AG04449 (cell line): ENCODE measurements around the gene DNAH5.

ENCODE experiments used
- CTCF ChIA-PET: fragments of 350-600 bp; formaldehyde crosslinking; extraction: SDS; loops from one replicate; lab custom pipeline; 2021; ENCODE audit warnings: antibody characterized with exemption; lab: Yijun Ruan, JAX
- POLR2A ChIA-PET: fragments of 400-600, 350-600 bp; formaldehyde crosslinking; extraction: SDS; loops from one replicate; lab custom pipeline; 2020; ENCODE audit warnings: antibody characterized with exemption, inconsistent platforms; lab: Yijun Ruan, JAX
- DNase-seq: peaks from one replicate; pipeline ENCODE4 v3.0.0-alpha.2; 2010; ENCODE audit warnings: low read depth, low spot score
- H3K4me3 ChIP-seq: 2 replicates; pipeline ENCODE4 v1.5.1; 2011; ENCODE audit warnings: low read depth, mild to moderate bottlenecking, control low read depth, low read length
- TF ChIP-seq, protein P1 (sequence below): IDR thresholded peaks from one replicate; pipeline ENCODE4 v1.5.1; 2011; ENCODE audit warnings: mild to moderate bottlenecking, moderate library complexity, low read length, control low read depth, inconsistent platforms; ENCODE audit not compliant: insufficient read depth; ENCODE audit errors: missing control alignments

DNAH5 gene

DNA sequence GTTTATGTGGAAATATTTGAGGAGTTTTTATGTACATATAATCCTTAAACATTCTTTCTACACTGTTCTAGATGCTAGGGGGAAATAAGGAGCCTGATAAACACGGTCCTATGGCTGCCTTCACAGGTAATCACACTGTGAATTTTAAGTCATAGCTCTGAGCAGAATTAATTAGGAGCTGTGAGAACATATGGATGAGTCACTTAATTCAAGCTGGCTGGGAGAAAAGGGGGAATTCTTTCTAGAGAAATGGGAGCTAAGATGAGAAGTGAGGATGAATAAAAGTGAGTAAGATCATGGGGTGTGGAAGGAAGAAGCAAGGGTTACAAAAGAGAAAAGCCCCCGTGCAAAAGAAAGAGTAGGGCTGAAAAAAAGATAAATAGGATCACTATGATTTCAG, 290.8 kb downstream of the DNAH5 start:
- ChIA-PET POLR2A (no interaction called here), CTCF (no interaction called here)
- DNase-seq = no peak
- TF ChIP-seq, protein P1, sequence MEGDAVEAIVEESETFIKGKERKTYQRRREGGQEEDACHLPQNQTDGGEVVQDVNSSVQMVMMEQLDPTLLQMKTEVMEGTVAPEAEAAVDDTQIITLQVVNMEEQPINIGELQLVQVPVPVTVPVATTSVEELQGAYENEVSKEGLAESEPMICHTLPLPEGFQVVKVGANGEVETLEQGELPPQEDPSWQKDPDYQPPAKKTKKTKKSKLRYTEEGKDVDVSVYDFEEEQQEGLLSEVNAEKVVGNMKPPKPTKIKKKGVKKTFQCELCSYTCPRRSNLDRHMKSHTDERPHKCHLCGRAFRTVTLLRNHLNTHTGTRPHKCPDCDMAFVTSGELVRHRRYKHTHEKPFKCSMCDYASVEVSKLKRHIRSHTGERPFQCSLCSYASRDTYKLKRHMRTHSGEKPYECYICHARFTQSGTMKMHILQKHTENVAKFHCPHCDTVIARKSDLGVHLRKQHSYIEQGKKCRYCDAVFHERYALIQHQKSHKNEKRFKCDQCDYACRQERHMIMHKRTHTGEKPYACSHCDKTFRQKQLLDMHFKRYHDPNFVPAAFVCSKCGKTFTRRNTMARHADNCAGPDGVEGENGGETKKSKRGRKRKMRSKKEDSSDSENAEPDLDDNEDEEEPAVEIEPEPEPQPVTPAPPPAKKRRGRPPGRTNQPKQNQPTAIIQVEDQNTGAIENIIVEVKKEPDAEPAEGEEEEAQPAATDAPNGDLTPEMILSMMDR = no peak
- no peak overlapping the region for H3K4me3 ChIP-seq

DNA sequence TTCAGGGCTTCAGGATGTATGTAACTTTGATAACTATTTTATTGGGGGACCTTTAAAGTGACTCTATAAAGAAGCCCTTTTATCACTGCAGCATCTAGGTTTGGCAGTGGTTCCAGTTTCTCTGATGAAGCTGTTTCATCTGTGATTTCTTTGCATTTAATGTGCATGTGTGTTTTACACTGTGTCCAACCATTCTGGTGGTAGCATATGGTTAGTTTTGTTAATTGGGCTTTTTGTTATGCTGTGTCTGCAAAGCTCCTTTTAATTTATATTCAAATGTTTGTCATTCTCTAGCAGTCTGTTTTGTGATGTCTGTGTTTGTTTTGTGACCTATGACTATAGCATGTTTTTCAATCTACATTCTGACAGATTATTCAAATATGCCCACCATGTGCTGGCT, 294.8 kb downstream of the DNAH5 start:
- ChIA-PET CTCF (no interaction called here), POLR2A (no interaction called here)
- DNase-seq = no peak
- TF ChIP-seq, protein P1 = no peak
- no peak overlapping the region for H3K4me3 ChIP-seq

DNA sequence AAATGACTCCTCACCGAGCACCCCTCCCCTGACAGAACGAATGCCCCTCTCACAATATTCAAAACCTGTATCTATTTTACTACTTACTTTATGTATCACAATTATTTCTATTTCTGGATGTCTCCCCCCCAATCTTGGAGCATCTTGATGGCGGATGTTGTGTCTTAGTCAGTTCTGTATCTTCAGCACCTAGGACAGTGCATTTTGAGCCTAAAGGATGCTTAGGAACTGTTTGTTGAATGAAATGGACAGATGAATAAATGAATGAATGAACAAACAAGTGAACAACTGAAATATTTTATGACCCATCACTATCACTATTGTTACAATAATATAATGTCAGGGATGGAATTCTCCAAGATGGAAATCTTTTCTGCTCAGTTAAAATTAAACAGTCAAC, 295.7 kb downstream of the DNAH5 start:
- ChIA-PET CTCF (no interaction called here), POLR2A (no interaction called here)
- no peak overlapping the region for H3K4me3 ChIP-seq
- DNase-seq = no peak
- TF ChIP-seq, protein P1 = no peak

DNA sequence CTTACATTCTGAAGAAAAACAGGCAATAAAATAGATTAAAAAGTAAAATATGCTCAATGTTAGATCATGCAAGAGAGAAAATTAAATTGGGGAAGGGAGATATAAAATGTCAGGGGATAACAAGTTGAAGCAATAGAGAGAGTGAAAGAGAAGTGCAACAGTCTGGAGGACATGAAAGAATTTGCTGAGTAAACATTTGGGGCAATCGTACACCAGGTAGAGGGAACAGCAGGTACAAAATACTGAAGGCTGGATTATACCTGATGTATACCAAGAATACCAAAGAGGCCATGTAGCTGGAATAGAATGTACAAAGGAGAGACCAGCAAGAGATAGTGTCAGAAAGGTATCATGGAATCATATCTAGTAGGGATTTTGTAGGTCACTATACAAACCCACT, 300.8 kb downstream of the DNAH5 start:
- TF ChIP-seq, protein P1 = no peak
- ChIA-PET POLR2A (no interaction called here), CTCF (no interaction called here)
- no peak for DNase-seq
- H3K4me3 ChIP-seq = no peak overlapping the region

DNA sequence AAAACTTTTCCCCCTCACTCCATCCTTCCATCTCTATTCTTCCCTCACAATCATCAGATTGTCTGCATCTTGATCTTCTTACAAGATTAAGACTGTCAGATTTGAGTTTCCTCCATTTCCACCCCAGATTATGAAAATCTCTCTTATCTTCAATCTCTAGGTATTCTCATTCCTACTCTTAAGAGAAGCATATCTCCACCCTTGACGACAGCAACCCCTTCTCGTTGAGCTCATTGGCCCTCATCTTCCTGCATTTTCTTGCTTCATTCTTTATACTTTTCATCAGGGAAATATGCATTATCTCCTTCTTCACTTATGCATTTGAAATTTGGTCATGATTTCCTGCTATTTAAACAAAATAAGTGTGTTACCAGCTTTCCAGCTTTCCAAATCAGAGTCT, 301.3 kb downstream of the DNAH5 start:
- CTCF ChIA-PET = no interaction called here
- DNase-seq = no peak
- no peak overlapping the region for H3K4me3 ChIP-seq
- TF ChIP-seq, protein P1 = no peak
- POLR2A ChIA-PET = no interaction called here
